IMR-90 (cell line): ENCODE results near the gene TMEM181. TPM values are rescaled to one million over a fixed set of nuclear protein-coding genes. Genes with fewer than 3 reads are reported as not detected.

Experiments
- ATAC-seq: fragments of 200-7000 bp; cut with Tn5 transposase; 2 replicates; pipeline ENCODE4 v1.9.1; 2020; ENCODE audit warnings: low read depth, mild to moderate bottlenecking, moderate library complexity
- BruUV-seq: library from RNA; stranded (reverse); fragments of 400-500 nt; replicated peaks from 2 replicates; lab custom pipeline; 2021; lab: Mats Ljungman, UMichigan
- CTCF ChIA-PET: fragments of 300-600 bp; formaldehyde crosslinking; extraction: SDS; loops from one replicate; lab custom pipeline; 2021; ENCODE audit warnings: antibody characterized with exemption; lab: Yijun Ruan, JAX
- POLR2A ChIA-PET: fragments of 300-600 bp; sonication (Branson Sonifier 250); formaldehyde crosslinking; loops from one replicate; lab custom pipeline; 2022; ENCODE audit warnings: antibody characterized with exemption; ENCODE audit not compliant: unreplicated experiment; lab: Charles Lee
- DNase-seq: peaks from one replicate; pipeline ENCODE4 v3.0.0; 2013
- H2AFZ ChIP-seq: replicated peaks from 2 replicates; pipeline ENCODE3; 2013; ENCODE audit warnings: low read length, mild to moderate bottlenecking; ENCODE audit not compliant: poor library complexity
- H2AK5ac ChIP-seq: 2 replicates; pipeline ENCODE4 v1.6.1; 2013; ENCODE audit warnings: low read depth, low read length, inconsistent platforms
- H2AK9ac ChIP-seq: replicated peaks from 2 replicates; pipeline ENCODE3; 2013; ENCODE audit warnings: mild to moderate bottlenecking, low read depth, low read length, moderate library complexity; ENCODE audit not compliant: poor library complexity
- H2BK120ac ChIP-seq: 2 replicates; pipeline ENCODE4 v1.6.1; 2013; ENCODE audit warnings: low read depth, low read length, inconsistent platforms
- H2BK15ac ChIP-seq: 3 replicates; pipeline ENCODE4 v1.6.1; 2013; ENCODE audit warnings: low read depth, low read length, inconsistent platforms
- H2BK20ac ChIP-seq: 2 replicates; pipeline ENCODE4 v1.6.1; 2013; ENCODE audit warnings: low read depth, mild to moderate bottlenecking, inconsistent platforms, low read length, moderate library complexity
- H2BK5ac ChIP-seq: 2 replicates; pipeline ENCODE4 v1.6.1; 2013; ENCODE audit warnings: mild to moderate bottlenecking, low read depth, low read length, inconsistent platforms; ENCODE audit not compliant: poor library complexity, severe bottlenecking
- H3K14ac ChIP-seq: replicated peaks from 2 replicates; pipeline ENCODE4 v1.6.1; 2013; ENCODE audit warnings: low read depth, low read length, inconsistent platforms
- H3K18ac ChIP-seq: 2 replicates; pipeline ENCODE4 v1.6.1; 2013; ENCODE audit warnings: low read depth, low read length, control low read depth
- H3K23ac ChIP-seq: 2 replicates; pipeline ENCODE4 v1.6.1; 2013; ENCODE audit warnings: low read depth, low read length, inconsistent platforms
- H3K27ac ChIP-seq: 2 replicates; pipeline ENCODE4 v1.5.1; 2013; ENCODE audit warnings: mild to moderate bottlenecking, control low read depth, low read length; ENCODE audit not compliant: insufficient read depth
- H3K27me3 ChIP-seq: 2 replicates; pipeline ENCODE4 v1.6.1; 2013; ENCODE audit warnings: low read length; ENCODE audit not compliant: control insufficient read depth, insufficient read depth
- H3K36me3 ChIP-seq: 2 replicates; pipeline ENCODE4 v1.6.1; 2013; ENCODE audit warnings: low read length, mixed read lengths; ENCODE audit not compliant: control insufficient read depth, insufficient read depth
- H3K4ac ChIP-seq: 2 replicates; pipeline ENCODE4 v1.6.1; 2013; ENCODE audit warnings: low read depth, low read length, inconsistent platforms
- H3K4me1 ChIP-seq: 2 replicates; pipeline ENCODE4 v1.6.1; 2013; ENCODE audit warnings: low read length, mixed read lengths; ENCODE audit not compliant: control insufficient read depth, insufficient read depth
- H3K4me2 ChIP-seq: 2 replicates; pipeline ENCODE4 v1.6.1; 2013; ENCODE audit warnings: low read depth, mild to moderate bottlenecking, control low read depth, low read length, moderate library complexity
- H3K4me3 ChIP-seq: 2 replicates; pipeline ENCODE4 v1.5.1; 2013; ENCODE audit warnings: low read depth, mild to moderate bottlenecking, control low read depth, low read length, moderate library complexity; ENCODE audit not compliant: insufficient read depth
- H3K56ac ChIP-seq: 2 replicates; pipeline ENCODE4 v1.6.1; 2013; ENCODE audit warnings: low read length, inconsistent platforms; ENCODE audit not compliant: insufficient read depth; ENCODE audit errors: extremely low read depth
- H3K79me1 ChIP-seq, 2 experiments: 2 replicates each; pipeline ENCODE4 v1.6.1; 2013; ENCODE audit warnings: low read length in 2 of 2, inconsistent platforms in 1 of 2, low read depth in 1 of 2
- H3K9ac ChIP-seq: 2 replicates; pipeline ENCODE4 v1.6.1; 2013; ENCODE audit warnings: low read depth, low read length, control low read depth
- H3K9me1 ChIP-seq: 2 replicates; pipeline ENCODE4 v1.6.1; 2013; ENCODE audit warnings: low read length, inconsistent platforms; ENCODE audit not compliant: insufficient read depth
- H3K9me3 ChIP-seq: 2 replicates; pipeline ENCODE4 v1.6.1; 2013; ENCODE audit warnings: low read length; ENCODE audit not compliant: control insufficient read depth, insufficient read depth
- H4K20me1 ChIP-seq: 2 replicates; pipeline ENCODE4 v1.6.1; 2013; ENCODE audit warnings: low read length, inconsistent platforms; ENCODE audit not compliant: insufficient read depth
- H4K5ac ChIP-seq: 2 replicates; pipeline ENCODE4 v1.6.1; 2013; ENCODE audit warnings: mild to moderate bottlenecking, low read depth, low read length, control low read depth
- H4K8ac ChIP-seq, 2 experiments: 2 replicates each; pipeline ENCODE4 v1.6.1; 2013; ENCODE audit warnings: low read depth in 2 of 2, low read length in 2 of 2, control low read depth in 1 of 2, inconsistent platforms in 1 of 2
- H4K91ac ChIP-seq: 2 replicates; pipeline ENCODE4 v1.6.1; 2013; ENCODE audit warnings: low read depth, low read length, inconsistent platforms; ENCODE audit not compliant: insufficient read depth
- BHLHE40 ChIP-seq: fragments of 150-350 bp; IDR thresholded peaks from 2 replicates; pipeline ENCODE4 v1.6.1; 2016; ENCODE audit warnings: mild to moderate bottlenecking, low read depth, low read length
- CHD1 ChIP-seq: IDR thresholded peaks from 2 replicates; pipeline ENCODE4 v1.6.1; 2012; ENCODE audit warnings: low read depth, low read length, improper control_type of control experiment
- ELK1 ChIP-seq: fragments of 150-350 bp; IDR thresholded peaks from 2 replicates; pipeline ENCODE4 v1.6.1; 2016; ENCODE audit warnings: low read depth, mild to moderate bottlenecking, low read length, moderate library complexity, borderline replicate concordance
- FOS ChIP-seq: fragments of 150-350 bp; IDR thresholded peaks from 2 replicates; pipeline ENCODE4 v1.6.1; 2016; ENCODE audit warnings: low read depth, low read length
- MAFK ChIP-seq: IDR thresholded peaks from 2 replicates; pipeline ENCODE4 v1.6.1; 2012; ENCODE audit warnings: low read depth, low read length, improper control_type of control experiment
- MAZ ChIP-seq: IDR thresholded peaks from 2 replicates; pipeline ENCODE4 v1.6.1; 2012; ENCODE audit warnings: low read depth, mild to moderate bottlenecking, low read length, improper control_type of control experiment, moderate library complexity, borderline replicate concordance
- POLR2A ChIP-seq: IDR thresholded peaks from 2 replicates; pipeline ENCODE4 v1.6.1; 2012; ENCODE audit warnings: mild to moderate bottlenecking, low read depth, low read length
- RCOR1 ChIP-seq: IDR thresholded peaks from 2 replicates; pipeline ENCODE4 v1.6.1; 2012; ENCODE audit warnings: mild to moderate bottlenecking, low read length, improper control_type of control experiment; ENCODE audit not compliant: insufficient replicate concordance
- RFX5 ChIP-seq: IDR thresholded peaks from 2 replicates; pipeline ENCODE4 v1.8.0; 2012; ENCODE audit warnings: low read depth, mild to moderate bottlenecking, low read length, moderate library complexity
- SMC3 ChIP-seq: fragments of 150-350 bp; IDR thresholded peaks from 2 replicates; pipeline ENCODE4 v1.6.1; 2016; ENCODE audit warnings: low read depth, mild to moderate bottlenecking, antibody characterized with exemption, low read length, moderate library complexity
- whole genome bisulfite sequencing, 2 experiments: methylation state at CpG; one replicate each; pipeline versions ENCODE4 v1.1.5 to v1.1.7; 2013; ENCODE audit warnings: missing lambda C conversion rate in 2 of 2; ENCODE audit not compliant: insufficient read length in 1 of 2; ENCODE audit errors: extremely low coverage in 2 of 2; 5-methylcytosine and 5-hydroxymethylcytosine counted together
- dilution Hi-C: fragments of 300-500 bp; cut with HindIII; formaldehyde crosslinking; loops from one replicate; pipeline ENCODE4 v1.14.3; 2018; ENCODE audit warnings: low sequenced_read_pairs; ENCODE audit not compliant: unreplicated experiment
- in situ Hi-C: fragments of 300-500 bp; cut with MboI; formaldehyde crosslinking; loops from 3 replicates; pipeline ENCODE4 v1.14.3; 2019; ENCODE audit warnings: low sequenced_read_pairs, inconsistent platforms, mixed read lengths
- intact Hi-C: fragments of 100-400 bp; cut with micrococcal nuclease; formaldehyde crosslinking; loops from 2 replicates; pipeline ENCODE4 v1.10.0; 2022
- polyA plus RNA-seq, 3 experiments: library from polyadenylated mRNA; depleted of rRNA; stranded (reverse); fragments of >200 nt; gene quantifications; 2 replicates each; pipeline ENCODE4 v1.2.3, GENCODE V29; 2012; ENCODE audit warnings: low replicate concordance in 1 of 3
- total RNA-seq: library from RNA; depleted of rRNA; stranded (reverse); fragments of >200 nt; gene quantifications from 2 replicates; pipeline ENCODE4 v1.2.3, GENCODE V29; 2012
- TF ChIP-seq, protein P1 (sequence below): fragments of 150-350 bp; IDR thresholded peaks from 2 replicates; pipeline ENCODE4 v1.6.1; 2017; ENCODE audit warnings: mild to moderate bottlenecking, antibody characterized with exemption, low read length, low read depth

TMEM181 gene
- total and polyA plus RNA-seq, 2 of the 4 experiments (the other 2 are of a cell fraction), result 22.8 to 27.8 TPM

DNA sequence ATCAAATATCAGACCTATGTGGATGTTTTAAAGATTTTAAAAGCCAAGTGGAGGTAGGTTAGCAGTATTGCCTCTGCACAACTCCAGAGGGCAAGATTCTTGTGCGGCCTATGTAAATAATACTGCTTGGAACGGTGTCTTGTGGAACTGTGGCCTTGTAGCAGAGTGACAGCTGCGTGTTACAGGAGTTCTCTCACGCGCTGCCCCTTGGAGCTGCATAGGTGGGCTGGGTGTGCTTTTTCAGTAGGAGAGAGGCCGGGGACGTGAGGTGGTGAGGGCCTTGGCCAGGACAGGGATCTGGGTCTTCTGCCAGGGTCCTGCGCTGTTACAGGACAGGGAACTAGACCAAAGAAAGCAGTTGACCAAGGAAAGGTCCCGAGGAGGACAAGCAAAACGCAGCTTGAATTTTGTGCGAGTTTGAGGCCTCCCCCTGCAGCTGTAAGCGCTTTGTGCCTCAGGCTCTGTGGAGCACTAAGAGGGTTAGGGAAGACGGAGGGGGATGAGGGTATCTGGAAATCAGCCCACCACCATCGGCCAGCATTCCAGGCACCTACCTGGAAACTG is 1.5 kb downstream of the TMEM181 start:
- Histone ChIP-seq H2AFZ (peak overlapping the region; percentile 45), H2AK5ac (peak overlapping the region; percentile 20; the same call in 1 of the 2 replicates), H3K4me2 (peak overlapping the region; percentile 94), H4K91ac (0 out of 2 replicates have a peak overlapping the region, but pooled peaks have one; percentile 24), H4K5ac (no peak overlapping the region), H2AK9ac (peak overlapping the region; percentile 69), H3K56ac (peak overlapping the region; percentile 61; the same call in 1 of the 2 replicates), H3K4ac (peak overlapping the region; percentile 18; the same call in 1 of the 2 replicates), H2BK120ac (no peak overlapping the region), H2BK5ac (no peak overlapping the region), H3K9ac (peak overlapping the region; percentile 83), H3K27ac (peak overlapping the region; percentile 24), H4K8ac (peak overlapping the region in 1 of 2 experiments; percentile 28; a peak in 1 of 4 replicates), H2BK20ac (0 out of 2 replicates have a peak overlapping the region, but pooled peaks have one; percentile 1), H4K20me1 (peaks cover 56% of the 10 kb centered on the region), H3K9me3 (no peaks in the 10 kb centered on the region), H3K79me1 (peaks cover 13 to 59% of the 10 kb centered on the region in 2 experiments; a peak in 3 of 4 replicates), H3K36me3 (no peaks in the 10 kb centered on the region), H3K4me1 (peaks cover 12% of the 10 kb centered on the region), H3K23ac (peak overlapping the region; percentile 89), H3K27me3 (no peaks in the 10 kb centered on the region), H3K9me1 (peaks cover 29% of the 10 kb centered on the region), H3K14ac (peak overlapping the region; percentile 18; the same call in 1 of the 2 replicates), H2BK15ac (no peak overlapping the region), H3K18ac (no peak overlapping the region), H3K4me3 (peak overlapping the region; percentile 76; the same call in 1 of the 2 replicates)
- dilution Hi-C loops (no loop called here), in situ Hi-C loops (no loop called here), intact Hi-C loops (loop anchor here (2.0 kb wide), 1 partner anchor 43 kb away; no protein-coding TSS in a partner anchor)
- DNase-seq, result no peak
- no TSS peak for BruUV-seq
- POLR2A ChIA-PET, result interaction anchor here (0.7 kb wide), 1 partner anchor 127 kb away, joined by 3 read pairs; no protein-coding TSS in a partner anchor
- 81% methylated on average over 7 of the region's 14 CpGs; no CpG with 5 or more reads in 1 of the 2 experiments for WGBS, 2 experiments
- CTCF ChIA-PET, result interaction anchor here (0.7 kb wide), 1 partner anchor 181 kb away, joined by 3 read pairs; no protein-coding TSS in a partner anchor
- no peak for ATAC-seq
- no peak for TF ChIP-seq FOS
- TF ChIP-seq, protein P1, sequence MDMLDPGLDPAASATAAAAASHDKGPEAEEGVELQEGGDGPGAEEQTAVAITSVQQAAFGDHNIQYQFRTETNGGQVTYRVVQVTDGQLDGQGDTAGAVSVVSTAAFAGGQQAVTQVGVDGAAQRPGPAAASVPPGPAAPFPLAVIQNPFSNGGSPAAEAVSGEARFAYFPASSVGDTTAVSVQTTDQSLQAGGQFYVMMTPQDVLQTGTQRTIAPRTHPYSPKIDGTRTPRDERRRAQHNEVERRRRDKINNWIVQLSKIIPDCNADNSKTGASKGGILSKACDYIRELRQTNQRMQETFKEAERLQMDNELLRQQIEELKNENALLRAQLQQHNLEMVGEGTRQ, result no peak
- no peak for TF ChIP-seq SMC3
- TF ChIP-seq POLR2A, result no peak
- TF ChIP-seq RFX5, result no peak
- TF ChIP-seq BHLHE40, result no peak
- TF ChIP-seq MAZ, result no peak
- TF ChIP-seq RCOR1, result no peak
- TF ChIP-seq ELK1, result no peak
- no peak for TF ChIP-seq MAFK
- no peak for TF ChIP-seq CHD1
